Left forelimb (tissue), 1 donor: Measurements from ENCODE around the gene TIMM17A.

Experiments used
- DNase-seq: peaks from one replicate; pipeline ENCODE4 v3.0.0-alpha.2; 2018; ENCODE audit warnings: low spot score

Gene TIMM17A

GRCh38 chr1:201983380-201983805 is 28.1 kb downstream of the TIMM17A start:
- DNase-seq: no peak

- no peak for DNase-seq
These were observed 29.1 kb downstream of the TIMM17A start for GRCh38 chr1:201984446-201984845.

GRCh38 chr1:201985355-201985754 is 30.1 kb downstream of the TIMM17A start:
- no peak for DNase-seq

GRCh38 chr1:201988601-201989000 is 33.3 kb downstream of the TIMM17A start:
- DNase-seq: no peak

- DNase-seq: no peak
These were observed 34.2 kb downstream of the TIMM17A start for GRCh38 chr1:201989354-201990128.

- DNase-seq: no peak
These were observed 35.1 kb downstream of the TIMM17A start for GRCh38 chr1:201990427-201990826.

- DNase-seq: no peak
These were observed 44.4 kb downstream of the TIMM17A start for GRCh38 chr1:201999625-202000238.

GRCh38 chr1:202002507-202002906 is 47.2 kb downstream of the TIMM17A start:
- no peak for DNase-seq

- DNase-seq: no peak
These were observed 49.4 kb downstream of the TIMM17A start for GRCh38 chr1:202004711-202005110.

- no peak for DNase-seq
These were observed 50.7 kb downstream of the TIMM17A start for GRCh38 chr1:202005958-202006357.

- DNase-seq: no peak
These were observed 52.0 kb downstream of the TIMM17A start for GRCh38 chr1:202007304-202007703.

- DNase-seq: no peak
These were observed 52.6 kb downstream of the TIMM17A start for GRCh38 chr1:202007805-202008489.

- DNase-seq: peak; percentile 79
These were observed 54.2 kb downstream of the TIMM17A start for GRCh38 chr1:202009326-202010179.

- DNase-seq: no peak
These were observed 55.1 kb downstream of the TIMM17A start, which contains the start of gene ELF3 for GRCh38 chr1:202010180-202011015. ELF3 (plus strand) TSS chr1:202010587; CDS start chr1:202011137, 550 bp downstream.

- DNase-seq: no peak
These were observed 56.7 kb downstream of the TIMM17A start for GRCh38 chr1:202011994-202012393.

GRCh38 chr1:202012544-202013478 is 57.5 kb downstream of the TIMM17A start:
- no peak for DNase-seq

GRCh38 chr1:202013603-202014002 is 58.3 kb downstream of the TIMM17A start:
- DNase-seq: no peak

- DNase-seq: no peak
These were observed 58.8 kb downstream of the TIMM17A start for GRCh38 chr1:202014060-202014459.

- DNase-seq: no peak
These were observed 59.8 kb downstream of the TIMM17A start for GRCh38 chr1:202014915-202015661.
